Measurements from ENCODE around the gene CORO1C.
"Not testable (repeated sequence)": the region's sequence is repeated elsewhere in the genome, so short reads cannot be mapped to it uniquely, and the experiment has no call there.

Gene CORO1C

DNA sequence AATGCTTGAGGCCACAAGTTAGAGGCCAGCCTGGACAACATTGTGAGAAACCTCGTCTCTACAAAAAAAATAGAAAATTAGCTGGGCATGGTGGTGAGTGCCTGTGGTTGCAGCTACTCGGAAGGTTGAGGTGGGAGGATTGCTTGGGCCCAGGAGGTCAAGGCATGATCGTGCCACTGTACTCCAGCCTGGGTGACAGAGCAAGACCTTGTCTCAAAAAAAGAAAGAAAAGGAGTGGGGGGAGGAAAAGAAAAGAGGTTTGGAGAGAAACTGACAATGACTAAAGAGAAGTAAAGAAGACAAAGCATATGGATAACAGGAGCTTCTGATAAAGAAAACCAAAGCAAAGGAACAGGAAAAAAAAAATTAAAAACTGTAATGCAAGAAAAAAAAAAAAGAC lies 60.2 kb downstream of the CORO1C start:
- DNase-seq: no peak

- no peak for DNase-seq
These were observed 61.2 kb downstream of the CORO1C start for GRCh38 chr12:108670066-108670631.

DNA sequence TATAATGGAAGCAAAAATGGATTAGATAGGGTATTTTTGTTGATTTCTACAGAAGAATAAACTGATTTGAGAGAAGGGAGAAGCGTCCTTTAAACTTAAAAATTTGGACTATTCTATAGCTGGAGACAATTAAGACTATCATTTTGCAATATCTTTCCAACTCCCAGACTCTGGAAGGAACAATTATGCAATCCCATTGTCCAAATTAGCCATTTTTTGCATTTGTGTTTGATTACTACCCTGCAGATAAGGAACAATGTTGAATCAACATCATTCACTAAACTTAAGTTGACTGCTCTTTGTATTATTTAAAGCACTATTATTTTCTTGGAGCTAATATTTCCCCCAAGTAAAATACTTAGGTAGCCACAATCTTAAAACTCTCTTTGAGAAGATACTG lies 62.8 kb downstream of the CORO1C start:
- no peak for DNase-seq

DNA sequence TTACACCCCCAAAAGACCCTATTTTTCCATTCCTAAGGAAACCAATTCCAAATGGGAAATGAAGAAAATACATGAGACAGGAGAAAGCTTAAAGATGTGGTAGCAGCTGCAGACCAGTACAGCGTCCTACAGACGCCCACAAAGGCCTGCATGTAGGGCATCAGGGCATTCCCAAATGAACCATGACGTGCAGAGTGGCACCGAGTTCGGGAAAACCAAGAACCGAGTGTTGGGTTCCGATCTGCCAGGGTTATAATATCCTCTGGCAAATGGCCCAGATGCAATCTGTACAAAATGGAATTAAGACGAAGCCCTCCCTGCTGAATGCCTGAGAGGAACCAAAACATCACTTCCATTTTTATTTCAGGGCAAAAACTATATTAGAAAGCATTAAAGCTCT lies 63.3 kb downstream of the CORO1C start:
- no peak for DNase-seq

DNA sequence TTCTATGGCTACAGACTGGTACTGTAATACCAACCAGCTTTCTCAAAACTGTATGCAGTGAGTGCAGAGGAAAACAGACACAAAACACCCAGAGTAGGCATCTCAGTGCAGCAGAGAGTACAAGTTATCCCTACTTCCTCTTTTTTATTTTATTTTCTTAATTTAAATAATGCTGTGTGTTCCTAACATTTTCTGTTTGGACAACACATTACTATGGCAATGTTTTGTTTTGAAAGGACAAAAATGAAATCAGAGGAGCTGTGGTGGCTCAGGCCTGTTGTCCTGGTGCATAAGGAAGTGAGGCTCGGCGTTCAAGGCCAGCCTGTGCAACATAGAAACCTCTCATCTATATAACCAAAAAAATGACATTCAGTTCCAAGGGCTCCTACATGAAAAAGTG lies 64.0 kb downstream of the CORO1C start:
- DNase-seq: no peak

- DNase-seq: no peak
These were observed 64.9 kb downstream of the CORO1C start for GRCh38 chr12:108666401-108666881.

GRCh38 chr12:108665608-108666202 lies 65.6 kb downstream of the CORO1C start:
- DNase-seq: no peak

GRCh38 chr12:108664338-108665258 lies 66.7 kb downstream of the CORO1C start:
- DNase-seq: peak; percentile 74

GRCh38 chr12:108663324-108664015 lies 67.8 kb downstream of the CORO1C start:
- no peak for DNase-seq

DNA sequence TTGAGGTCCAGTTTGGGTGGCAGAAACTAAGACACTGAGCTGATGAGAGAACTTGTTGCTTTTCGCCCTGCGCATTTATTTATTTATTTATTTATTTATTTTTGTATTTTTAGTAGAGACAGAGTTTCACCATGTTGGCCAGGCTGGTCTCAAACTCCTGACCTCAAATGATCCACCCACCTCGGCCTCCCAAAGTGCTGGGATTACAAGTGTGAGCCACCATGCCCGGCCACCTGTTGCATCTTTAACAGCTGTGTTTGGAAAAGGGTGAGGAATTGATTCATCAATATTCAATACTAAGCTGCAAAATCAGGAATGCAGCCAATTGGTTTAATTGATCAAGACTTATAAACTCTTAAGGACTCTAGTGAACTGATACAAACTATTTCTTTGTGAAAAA lies 73.2 kb downstream of the CORO1C start:
- not testable (repeated sequence) for DNase-seq

- DNase-seq: no peak
These were observed 74.1 kb downstream of the CORO1C start for GRCh38 chr12:108657130-108657745.

GRCh38 chr12:108656247-108656646 lies 75.1 kb downstream of the CORO1C start:
- DNase-seq: not testable (repeated sequence)

GRCh38 chr12:108655812-108656175 lies 75.5 kb downstream of the CORO1C start:
- not testable (repeated sequence) for DNase-seq

DNA sequence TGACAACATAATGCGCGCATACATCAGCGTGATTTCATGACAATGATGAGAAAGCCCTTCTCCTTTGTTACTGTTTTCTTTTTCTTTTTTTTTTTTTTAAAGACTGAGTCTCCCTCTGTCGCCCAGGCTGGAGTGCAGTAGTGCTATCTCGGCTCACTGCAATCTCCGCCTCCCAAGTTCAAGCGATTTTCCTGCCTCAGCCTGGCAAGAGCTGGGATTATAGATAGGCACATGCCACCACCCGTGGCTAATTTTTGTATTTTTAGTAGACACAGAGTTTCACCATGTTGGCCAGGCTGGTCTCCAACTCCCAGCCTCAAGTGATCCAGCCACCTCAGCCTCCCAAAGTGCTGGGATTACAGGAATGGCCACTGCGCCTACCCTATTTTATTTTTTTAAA lies 76.7 kb downstream of the CORO1C start:
- DNase-seq: not testable (repeated sequence)

- DNase-seq: no peak
These were observed 77.4 kb downstream of the CORO1C start for GRCh38 chr12:108653922-108654321.

- DNase-seq: no peak
These were observed 78.2 kb downstream of the CORO1C start for GRCh38 chr12:108653082-108653516.

DNA sequence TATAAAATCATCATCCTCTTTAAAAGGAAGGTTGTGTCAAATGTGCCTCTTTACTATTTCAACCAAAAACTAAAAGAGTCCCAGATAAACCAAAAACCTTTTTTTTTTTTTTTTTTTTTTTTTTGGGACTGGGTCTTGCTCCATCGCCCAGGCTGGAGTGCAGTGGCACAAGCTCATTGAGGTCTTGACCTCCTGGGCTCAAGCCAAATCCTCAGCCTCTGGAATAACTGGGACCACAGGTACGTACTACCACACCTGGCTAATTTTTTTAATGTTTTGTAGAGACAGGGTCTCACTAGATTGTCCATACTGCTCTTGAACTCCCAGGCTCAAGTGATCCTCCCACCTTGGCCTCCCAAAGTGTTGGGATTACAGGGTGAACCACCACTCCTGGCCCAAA lies 81.2 kb downstream of the CORO1C start:
- no peak for DNase-seq

GRCh38 chr12:108649669-108650068 lies 81.6 kb downstream of the CORO1C start:
- no peak for DNase-seq

- no peak for DNase-seq
These were observed 82.2 kb downstream of the CORO1C start for GRCh38 chr12:108649126-108649525.

- no peak for DNase-seq
These were observed 82.9 kb downstream of the CORO1C start for GRCh38 chr12:108648371-108648770.

DNA sequence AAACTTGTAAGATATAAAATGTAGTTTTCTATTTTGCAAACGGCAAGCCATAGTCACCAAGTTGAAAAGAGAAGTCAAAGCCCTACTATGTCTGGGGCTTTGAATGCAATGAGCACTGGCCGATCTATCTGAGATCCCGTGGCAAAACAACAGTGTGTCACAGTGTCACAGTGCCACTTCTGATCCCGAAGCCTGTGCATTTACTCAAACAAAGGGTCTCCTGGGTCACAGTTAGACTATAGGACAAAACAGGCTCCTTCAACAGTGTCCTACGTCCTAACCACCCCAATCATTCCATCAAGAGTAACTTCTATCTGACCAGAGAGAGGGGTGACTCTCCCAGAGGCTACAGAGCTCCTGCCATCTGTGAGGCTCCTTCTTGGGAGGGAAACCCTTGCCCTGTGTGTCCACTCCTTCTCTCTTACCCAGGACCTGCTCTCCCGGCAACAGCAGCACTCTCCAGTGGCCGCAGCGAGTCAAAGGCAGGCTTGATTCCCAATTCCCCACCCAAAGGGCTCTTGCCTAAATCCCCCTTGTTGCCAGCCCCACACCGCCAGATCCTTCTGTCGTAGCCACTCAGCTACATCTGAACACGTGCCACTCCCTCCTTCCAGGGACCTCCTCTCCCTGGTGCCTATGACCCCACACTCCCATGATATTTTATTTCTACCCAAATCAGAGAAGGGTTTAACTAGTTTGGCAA lies 83.6 kb downstream of the CORO1C start:
- no peak for DNase-seq
